NCI-H524 (cell line): ENCODE measurements around the gene NCAM1.

ENCODE experiments used
- DNase-seq, 2 experiments: peaks; one replicate each; lab custom pipeline; 2025; lab: John Stamatoyannopoulos, UW

NCAM1 gene

DNA sequence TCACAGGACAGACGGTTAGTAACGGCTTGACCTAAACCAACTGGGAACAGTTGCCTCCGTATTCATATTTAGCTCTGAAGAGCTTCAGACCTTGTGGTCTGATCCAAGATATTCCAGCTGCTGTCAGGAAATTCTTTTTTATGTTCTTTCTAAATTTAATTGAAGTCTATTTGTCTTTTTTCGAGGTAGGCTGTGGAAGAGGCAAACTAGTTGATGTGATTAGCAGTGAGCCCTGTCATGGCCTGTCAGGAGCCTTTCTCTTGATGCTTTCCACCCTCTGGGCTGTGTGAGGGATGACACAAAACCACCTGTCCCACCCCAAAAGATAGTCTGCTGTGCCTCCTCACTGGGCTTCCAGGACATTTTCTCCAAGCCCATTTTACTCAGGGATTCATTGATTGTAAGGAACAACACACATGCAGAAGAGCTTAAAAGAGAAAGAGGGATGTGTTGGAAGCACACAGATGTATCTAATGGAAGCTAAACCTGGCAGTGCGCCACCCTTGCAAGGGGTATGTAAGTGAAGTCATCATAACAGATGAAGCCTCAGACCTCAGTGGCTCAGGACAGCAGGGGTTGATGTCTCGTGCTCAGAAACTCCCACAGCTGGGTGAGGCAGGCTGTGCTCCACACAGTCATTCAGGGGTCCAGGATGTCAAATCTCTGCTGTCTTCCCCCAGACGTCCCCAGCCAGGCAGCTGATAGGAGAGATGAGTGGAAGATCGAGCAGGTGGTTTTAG lies 170.0 kb downstream of the NCAM1 start:
- DNase-seq: no peak

DNA sequence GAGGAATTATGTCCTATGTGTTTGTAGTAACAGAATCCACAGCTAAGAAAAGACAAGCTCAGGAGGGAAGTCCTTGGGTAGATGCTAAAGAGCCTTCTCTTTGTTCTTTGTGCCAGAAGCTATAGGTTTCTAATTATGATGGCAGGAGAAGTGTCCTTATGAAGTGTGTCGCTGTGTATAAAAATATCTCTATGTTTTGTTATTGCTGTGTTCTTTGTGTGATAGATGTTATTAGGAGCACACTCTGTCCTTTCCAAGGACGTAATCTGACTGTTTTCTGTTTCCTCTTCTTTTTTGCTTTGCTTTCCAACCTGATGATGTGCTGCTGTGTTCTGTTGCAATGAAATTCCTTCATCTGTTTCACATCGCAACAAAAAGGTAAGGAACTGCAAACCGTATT lies 171.9 kb downstream of the NCAM1 start:
- DNase-seq: no peak

DNA sequence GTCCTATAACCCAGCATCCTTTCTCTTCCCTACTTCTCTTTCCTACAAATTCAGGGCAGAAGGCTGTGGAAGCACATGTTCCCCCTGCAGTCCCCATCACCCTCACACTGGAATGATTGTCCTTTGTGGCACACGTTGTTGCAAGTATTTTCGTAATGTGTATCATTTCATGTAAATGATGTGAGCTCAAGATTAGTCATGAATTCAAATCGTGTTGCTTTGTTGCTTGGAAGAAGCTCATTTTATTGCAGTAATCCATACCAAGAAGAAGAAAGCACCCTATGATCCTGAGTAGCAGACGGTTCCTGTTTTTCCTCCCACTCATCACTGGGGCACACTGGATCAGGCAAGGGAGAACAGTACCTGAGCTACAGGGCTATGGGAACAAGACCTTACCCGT lies 173.4 kb downstream of the NCAM1 start:
- no peak for DNase-seq

DNA sequence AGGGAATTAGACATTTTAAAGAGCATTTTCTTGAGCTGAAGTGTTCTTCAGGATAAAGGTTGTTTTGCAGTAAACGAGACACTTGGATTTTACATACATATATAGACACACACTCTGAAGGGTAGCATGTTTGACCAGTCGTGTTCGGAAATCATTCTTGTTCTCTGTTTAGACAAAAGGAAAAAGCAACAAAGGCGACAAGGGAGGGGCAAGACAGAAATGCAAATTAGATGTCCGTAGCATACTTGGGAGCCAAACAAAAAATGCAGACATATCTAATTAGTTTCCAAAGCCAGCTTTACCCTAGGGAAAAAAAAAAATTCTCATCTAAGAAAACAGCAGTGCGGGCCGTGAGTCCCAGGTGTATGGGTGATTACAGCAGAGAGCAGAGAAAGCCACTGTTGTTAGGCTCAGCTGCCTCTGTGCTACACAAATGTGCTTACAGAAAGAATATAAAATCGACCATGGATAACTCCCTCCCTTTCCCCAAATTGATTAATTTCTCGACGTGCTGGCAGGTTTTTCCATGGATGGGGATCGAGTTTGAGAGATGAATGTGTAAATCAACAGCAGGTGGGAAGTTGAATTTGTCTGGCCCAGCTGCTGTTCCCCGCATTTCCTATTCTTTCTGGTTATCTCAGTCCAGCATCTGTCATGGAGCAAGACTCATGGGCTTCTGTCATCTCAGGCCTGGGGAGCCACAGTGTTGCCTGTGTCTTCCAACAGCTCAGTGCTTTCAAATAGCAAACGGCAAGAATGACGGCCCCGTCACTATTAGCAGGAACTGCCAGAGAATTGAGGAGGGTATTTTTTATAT lies 176.7 kb downstream of the NCAM1 start:
- DNase-seq: peak; percentile 24 to 73

DNA sequence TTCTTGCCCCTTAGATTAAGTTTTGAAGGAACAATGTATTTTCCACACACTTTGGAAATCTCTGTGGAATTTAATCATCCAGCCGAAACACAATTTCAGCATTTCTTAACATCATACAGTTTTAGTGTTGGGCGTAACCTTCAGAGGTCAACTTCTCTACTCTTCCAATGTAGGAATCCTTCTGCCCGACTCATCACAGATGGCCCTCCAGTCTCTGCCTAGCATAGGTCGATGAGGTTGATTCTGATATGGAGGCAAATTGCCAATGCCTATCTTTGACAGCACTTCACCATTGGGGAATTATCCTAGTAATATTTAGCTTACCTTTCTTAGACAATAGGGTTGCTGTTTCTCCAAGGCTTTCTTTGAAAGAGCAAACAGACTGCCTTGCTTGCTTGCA lies 177.5 kb downstream of the NCAM1 start:
- DNase-seq: no peak

DNA sequence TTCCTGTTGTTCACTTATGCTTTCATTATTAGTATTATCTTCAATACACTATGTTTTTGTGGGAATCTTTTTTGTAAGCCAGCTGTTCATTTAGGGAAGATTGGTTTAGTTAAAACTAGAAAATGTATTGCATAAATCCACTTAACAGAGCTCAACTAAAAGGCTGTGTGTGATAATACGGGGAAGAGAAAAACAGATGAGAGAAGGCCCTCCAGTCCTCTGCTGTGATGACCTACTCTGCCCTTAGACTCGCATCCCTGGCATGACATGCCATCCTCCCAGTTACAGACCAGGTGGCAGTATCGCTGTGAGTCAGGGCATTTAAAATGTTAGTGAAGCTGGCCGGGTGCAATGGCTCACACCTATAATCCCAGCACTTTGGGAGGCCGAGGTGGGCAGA lies 179.8 kb downstream of the NCAM1 start:
- DNase-seq: no peak

DNA sequence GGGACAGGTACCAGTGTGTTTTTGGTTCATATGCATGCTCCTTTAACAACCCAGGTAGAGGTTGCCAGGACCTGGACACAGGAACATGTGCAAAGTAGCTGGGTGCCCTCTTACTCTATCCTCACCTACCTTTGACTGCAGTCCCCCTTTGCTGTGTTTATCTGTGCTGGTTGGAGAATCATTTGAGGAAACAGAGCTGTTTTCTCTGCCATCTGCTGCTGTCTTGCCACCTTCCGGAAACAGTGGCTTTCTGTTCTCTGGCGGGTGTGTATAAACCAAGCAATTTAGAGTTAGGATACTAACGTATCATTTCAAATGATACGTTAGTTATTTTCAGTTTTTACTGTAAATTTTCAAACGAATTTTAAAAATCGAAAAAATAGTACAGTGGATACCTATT lies 181.3 kb downstream of the NCAM1 start:
- DNase-seq: no peak

DNA sequence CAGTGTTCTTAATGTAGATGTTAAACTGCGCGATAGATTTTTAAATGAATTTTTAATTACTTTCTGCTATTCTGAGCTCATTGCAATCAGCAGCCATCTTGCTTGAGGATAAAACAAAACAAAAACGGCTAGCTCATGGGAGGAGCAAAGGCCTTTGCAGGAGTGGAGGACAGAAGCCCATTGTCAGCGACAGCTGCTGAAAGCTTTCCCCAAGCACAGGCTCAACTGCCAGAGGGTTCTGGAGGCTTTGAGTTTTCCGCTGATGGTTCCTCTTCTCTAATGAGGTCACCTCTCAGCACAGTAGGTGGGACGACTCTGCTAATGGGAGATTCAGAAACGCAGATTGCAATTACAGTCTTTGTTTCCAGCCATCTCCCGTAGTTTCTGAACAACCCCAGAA lies 186.0 kb downstream of the NCAM1 start:
- peak in 1 of 2 experiments; percentile 43 for DNase-seq

DNA sequence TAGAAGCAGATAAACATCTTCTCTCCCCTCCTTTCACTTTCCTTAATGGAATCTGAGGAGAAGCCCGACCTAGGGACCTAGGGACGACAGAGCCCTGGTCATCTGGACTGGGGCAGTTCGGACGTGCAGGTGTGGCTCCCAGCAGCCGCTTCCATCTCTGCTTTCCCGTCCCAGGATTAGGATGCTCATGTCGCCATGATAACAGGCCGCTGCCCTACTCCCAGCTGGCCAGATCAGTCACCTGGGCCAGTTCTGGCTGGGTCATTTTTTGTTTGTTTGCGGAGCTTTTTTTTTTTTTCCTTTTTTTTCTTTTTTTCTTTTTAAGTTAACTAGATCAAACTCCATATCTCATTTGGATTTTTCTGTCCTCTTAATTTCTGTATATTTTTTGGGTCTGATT lies 186.9 kb downstream of the NCAM1 start:
- DNase-seq: no peak

DNA sequence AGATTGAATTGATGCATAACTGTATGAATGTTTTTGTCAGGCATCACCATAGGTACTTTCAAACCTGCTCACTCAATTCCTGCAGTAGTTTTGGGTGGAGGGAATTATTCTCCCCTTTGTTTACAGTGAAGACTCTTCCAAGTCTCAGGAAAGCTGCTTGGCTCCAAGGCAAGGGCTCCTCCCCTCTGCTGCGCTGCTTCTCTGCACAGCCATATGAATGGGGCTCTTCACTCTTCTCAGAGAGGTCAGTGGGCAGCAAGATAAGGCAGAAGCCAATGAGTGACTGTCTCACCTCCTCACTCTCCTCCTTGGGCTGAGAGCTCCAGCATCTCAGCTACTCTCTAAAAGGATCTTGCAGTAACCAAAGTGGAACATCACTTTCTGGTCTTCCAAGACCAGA lies 187.4 kb downstream of the NCAM1 start:
- DNase-seq: no peak

DNA sequence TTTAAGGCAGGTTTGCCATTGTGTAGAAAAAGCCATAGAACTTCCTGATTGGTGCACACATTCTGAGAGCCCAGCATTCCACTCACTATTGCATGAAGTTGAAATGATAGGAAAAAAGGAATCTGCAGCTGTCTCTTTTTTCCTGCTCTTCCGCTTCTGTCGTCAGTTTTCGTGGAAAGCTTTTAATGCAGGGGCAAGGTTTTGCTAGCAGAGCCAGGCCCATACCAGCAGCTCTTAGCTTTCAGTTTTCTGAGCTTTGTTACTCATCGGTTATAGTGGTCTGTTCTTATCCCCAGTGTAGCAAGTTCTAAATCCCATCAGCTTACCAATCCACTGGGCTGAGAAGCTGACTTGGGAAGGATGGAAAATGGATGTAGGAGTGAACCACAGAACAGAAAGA lies 190.3 kb downstream of the NCAM1 start:
- no peak for DNase-seq

DNA sequence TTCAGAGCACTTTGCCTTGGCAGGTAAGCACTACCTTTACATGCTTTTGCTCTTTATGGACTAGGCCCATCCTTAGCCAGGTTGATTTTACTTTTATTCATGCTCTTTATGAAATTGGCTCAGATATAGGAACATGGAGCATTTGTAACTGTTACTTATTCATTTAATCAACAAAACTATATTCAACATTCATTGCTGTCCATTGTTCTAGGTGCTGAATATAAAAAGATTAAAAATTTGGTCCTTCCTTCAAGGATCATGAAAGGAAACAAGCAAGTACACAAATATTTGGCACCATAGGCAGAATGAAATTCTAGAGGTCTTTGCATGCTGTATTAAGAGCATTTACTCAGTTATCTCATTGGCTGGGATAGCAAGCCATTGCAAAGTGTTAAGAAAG lies 191.3 kb downstream of the NCAM1 start:
- no peak for DNase-seq

DNA sequence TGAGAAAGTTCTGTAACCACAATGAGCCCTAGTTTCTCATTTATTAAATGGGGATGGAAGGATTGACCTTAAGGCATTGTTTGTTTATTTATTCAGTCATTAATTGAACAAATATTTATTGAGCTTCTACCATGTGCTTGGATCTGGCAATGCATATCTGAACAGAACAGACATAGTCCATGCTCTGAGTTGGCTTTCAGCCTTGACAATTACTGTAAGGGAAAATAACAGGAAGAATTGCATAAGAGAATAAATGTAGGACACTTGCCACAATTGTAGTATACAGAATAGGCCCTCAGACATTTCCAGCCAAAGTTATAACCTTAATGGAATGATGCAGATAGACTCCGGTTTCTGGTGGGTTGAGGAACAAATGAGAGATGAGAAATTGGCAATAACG lies 192.6 kb downstream of the NCAM1 start:
- DNase-seq: no peak

DNA sequence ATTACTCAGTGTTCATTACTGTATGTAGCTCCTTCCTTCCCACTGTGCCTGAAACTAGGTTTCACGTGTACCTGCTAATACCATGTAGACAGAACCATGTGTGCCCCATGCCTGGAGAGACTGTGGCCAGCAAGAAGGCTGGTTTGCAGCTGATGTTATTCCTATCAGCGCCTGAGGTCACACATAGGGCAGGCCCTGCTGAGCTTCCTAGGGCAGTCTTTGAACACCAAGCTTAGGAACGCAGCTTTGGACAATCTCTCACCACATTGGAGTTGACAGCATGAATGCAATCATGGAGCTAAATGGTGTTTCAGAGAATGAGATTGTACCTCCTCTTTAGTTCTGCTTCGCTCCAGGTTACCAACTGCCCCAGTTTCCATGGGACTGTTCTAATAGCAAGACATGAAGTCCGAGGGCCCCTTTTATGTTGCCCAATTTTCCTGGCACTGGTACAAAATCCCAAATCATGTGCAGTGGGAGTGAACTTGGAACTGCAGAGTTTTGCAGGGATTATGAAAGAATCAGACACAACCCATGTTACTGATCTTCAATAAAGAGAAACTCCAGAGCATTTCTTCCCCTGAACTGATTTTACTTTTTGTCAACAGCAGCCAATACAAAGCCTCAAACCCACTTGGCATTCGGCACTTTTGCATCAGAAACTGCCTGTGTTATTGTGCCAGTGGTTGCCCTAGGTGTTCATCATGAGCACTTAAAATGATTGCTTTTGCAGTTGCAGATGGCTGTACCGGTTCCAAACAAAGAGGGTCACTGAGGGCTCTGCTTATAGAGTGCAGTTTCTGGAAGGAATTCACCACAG lies 199.0 kb downstream of the NCAM1 start:
- DNase-seq: no peak

DNA sequence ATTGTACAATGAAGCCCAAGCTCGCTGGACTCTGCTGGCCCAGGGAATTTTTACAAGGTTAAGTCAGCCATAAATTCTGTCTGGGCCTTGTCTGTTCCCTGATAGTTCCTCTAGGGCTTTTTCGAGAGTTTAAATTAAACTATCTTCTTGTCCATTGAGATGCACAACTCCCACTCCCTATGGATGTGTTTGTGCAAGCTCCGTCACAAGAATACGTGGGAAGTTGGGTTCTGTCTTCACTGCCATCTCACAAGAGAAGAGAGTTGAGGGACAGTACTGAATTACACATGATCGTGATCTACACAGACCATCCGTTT lies 199.5 kb downstream of the NCAM1 start:
- DNase-seq: no peak

DNA sequence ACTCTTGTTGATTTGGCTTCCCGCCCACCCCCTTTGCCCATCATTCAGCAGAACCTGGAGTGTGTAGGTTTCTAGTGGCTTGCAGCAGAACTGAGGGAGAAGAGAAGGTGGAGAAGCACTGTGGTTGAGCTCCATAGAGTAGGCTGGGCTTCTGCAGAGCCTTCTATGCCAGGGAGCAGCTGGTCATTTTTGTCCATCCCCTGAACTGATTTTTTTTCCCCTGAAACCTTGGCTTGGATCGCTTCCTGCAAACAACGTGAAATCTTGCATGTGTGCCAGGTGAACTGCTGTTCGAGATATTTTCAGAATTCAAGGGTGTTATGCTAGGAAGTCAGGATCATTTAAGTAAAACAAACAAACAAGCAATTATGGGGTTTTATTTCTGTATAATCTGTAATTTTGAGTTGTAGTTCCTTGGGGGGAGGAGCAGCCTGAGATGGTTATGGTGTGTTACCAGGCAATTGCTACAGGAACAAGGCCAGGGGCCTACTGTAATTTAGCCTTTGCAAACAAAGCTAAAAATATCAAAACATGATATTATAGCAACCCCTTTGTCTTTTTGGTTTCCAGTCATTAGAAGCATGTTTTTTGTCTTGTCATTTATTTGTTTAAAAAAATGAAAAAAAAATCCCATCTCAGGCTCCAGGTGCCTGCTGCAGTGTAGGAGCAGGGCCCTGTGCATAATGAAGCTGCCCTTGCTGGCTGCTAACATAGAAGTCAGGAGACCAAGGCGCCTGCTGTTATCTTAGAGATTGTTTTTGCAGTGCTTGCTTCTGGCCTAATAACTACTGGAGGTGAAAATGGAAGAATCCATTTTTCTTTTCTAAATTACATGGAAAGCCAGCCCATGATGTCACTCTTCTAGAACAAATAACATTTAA lies 200.7 kb downstream of the NCAM1 start:
- DNase-seq: no peak

DNA sequence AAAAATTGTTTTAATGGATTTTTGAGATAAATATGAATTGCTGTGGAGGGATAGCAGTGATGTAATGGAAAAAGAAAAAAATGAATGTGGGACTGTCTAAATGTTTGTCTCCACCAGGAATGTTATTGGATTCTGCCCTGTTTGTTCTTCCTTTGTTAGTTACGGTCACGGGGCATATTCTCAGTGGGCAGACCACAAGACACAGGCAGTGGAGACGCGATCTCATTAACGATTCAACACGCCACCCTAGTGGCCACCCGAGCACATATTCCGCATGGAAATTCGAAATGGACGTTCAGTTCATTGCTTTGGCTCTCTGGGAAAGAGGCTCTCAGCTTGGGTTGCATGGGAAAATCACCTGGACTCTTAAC lies 201.4 kb downstream of the NCAM1 start:
- peak in 1 of 2 experiments; percentile 10 for DNase-seq

DNA sequence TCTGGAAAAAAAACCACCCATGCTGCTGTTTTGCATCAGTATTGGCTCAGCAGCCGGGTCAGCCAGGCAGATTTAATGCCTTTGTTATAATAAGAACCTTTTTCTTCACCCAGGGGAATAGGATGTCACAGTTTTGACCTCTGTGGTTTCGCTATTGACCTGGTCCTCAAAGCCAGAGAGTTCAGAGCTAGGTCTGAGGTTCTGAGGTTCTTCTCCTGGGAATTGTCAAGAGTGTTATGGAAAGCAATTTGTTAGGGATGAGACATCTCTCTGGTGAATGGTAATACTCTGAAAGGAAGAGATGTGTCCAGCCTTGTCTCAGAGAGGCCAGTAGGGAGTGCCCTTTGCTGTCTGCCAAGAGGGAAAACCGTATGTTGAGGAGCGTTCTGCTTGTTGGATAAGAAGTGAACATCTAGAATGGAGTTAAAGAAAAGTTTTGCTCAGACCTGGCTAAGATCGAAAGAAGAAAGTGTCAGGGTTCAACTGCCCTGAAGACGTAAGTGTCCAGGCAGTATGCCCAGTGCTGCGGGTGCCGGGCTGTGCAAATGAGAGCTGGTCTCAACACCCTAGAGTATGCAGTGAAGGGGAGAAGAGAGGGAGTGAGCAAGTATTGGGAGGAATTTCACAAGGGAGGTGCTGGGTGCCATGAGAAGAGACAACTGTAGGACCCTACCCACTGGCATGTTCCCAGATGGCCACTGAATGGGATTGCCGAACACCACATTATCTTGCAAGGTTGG lies 202.2 kb downstream of the NCAM1 start:
- no peak for DNase-seq

DNA sequence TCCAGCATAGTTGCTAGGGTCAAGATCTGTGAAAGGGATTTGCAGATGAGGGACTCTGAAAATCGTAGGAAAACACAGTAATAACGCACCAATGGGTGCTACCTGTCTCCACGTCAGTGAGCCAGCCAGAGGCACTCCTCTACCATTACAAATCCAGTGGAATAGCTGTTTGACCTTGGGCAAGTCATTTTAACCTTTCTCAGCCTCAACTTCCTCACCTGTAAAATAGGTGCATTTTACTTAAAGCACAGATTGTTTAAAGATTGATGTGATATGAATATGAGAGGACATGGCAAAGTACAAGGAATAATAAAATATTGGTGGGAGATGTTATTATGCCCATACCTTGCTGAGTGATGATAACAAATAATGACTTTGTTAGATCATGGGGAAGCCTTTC lies 205.1 kb downstream of the NCAM1 start:
- no peak for DNase-seq

DNA sequence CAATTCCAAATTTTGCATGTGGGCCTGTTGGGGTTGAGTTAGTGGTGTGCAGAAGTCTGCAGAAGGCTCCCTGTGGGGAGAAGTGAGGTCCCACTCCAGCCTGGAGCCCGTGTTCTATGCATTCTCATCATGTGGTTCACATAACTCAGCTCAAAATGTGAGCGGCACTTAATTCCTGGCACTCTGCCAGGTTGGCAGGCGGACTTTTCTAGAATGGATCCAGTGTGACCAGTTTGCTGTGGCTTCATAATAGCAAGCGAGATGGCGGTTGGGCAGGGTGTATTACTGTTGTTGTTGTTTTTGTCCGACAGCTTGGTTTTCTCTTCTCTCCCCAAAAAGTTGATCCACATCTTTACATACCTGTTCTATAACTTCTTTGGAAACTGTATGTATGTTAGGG lies 206.4 kb downstream of the NCAM1 start:
- DNase-seq: no peak
